NCI-H2227 (cell line): ENCODE results near the gene ATP10A.

Experiments
- DNase-seq: peaks from one replicate; lab custom pipeline; 2025; ENCODE audit not compliant: unreplicated experiment; lab: John Stamatoyannopoulos, UW

ATP10A gene

GRCh38 chr15:25742776-25743547 is 120.2 kb downstream of the ATP10A start:
- no peak for DNase-seq

GRCh38 chr15:25742041-25742730 is 120.9 kb downstream of the ATP10A start:
- DNase-seq, result no peak

GRCh38 chr15:25741256-25741580 is 121.9 kb downstream of the ATP10A start:
- no peak for DNase-seq

GRCh38 chr15:25740383-25741255 is 122.5 kb downstream of the ATP10A start:
- DNase-seq, result no peak

- no peak for DNase-seq
Observed at GRCh38 chr15:25739687-25740121, 123.4 kb downstream of the ATP10A start.

GRCh38 chr15:25738171-25738965 is 124.8 kb downstream of the ATP10A start:
- DNase-seq, result no peak

GRCh38 chr15:25737218-25737643 is 125.9 kb downstream of the ATP10A start:
- DNase-seq, result no peak

- DNase-seq, result no peak
Observed at GRCh38 chr15:25736461-25736860, 126.7 kb downstream of the ATP10A start.

- no peak for DNase-seq
Observed at GRCh38 chr15:25735550-25736384, 127.4 kb downstream of the ATP10A start.

GRCh38 chr15:25734680-25735355 is 128.3 kb downstream of the ATP10A start:
- no peak for DNase-seq

- DNase-seq, result no peak
Observed at GRCh38 chr15:25733856-25734679, 129.1 kb downstream of the ATP10A start.

- no peak for DNase-seq
Observed at GRCh38 chr15:25733036-25733855, 129.9 kb downstream of the ATP10A start.

- no peak for DNase-seq
Observed at GRCh38 chr15:25732191-25732590, 130.9 kb downstream of the ATP10A start.

GRCh38 chr15:25731411-25731810 is 131.7 kb downstream of the ATP10A start:
- no peak for DNase-seq

GRCh38 chr15:25730918-25731317 is 132.2 kb downstream of the ATP10A start:
- no peak for DNase-seq

- DNase-seq, result no peak
Observed at GRCh38 chr15:25728816-25729215, 134.3 kb downstream of the ATP10A start.

- DNase-seq, result no peak
Observed at GRCh38 chr15:25727867-25728600, 135.1 kb downstream of the ATP10A start.
